Gastrocnemius medialis (tissue), 4 donors: ENCODE data around the gene AGBL1.

ENCODE experiments used
- POLR2A ChIP-seq, 2 donors: fragments of 450-650 bp; IDR thresholded peaks; one replicate each; pipeline ENCODE4 v1.6.1; 2017; ENCODE audit warnings: antibody characterized with exemption in 2 of 2, mild to moderate bottlenecking in 2 of 2, moderate library complexity in 2 of 2
- TF ChIP-seq, protein P1 (sequence below), 5 experiments: fragments of 450-650 bp in 3 of 5; fragments of 200-600 bp in 2 of 5; sonication (generic) in 2 of 5; IDR thresholded peaks in 4 of 5; conservative IDR thresholded peaks in 1 of 5; 1 replicate in 4 of 5; 2 replicates in 1 of 5; pipeline ENCODE4 v1.5.1; 2016 to 2019; ENCODE audit warnings: antibody characterized with exemption in 5 of 5, mild to moderate bottlenecking in 3 of 5, moderate library complexity in 3 of 5

GRCh38 chr15:86296769-86297168 lies 217.1 kb downstream of the AGBL1 start:
- TF ChIP-seq, protein P1, sequence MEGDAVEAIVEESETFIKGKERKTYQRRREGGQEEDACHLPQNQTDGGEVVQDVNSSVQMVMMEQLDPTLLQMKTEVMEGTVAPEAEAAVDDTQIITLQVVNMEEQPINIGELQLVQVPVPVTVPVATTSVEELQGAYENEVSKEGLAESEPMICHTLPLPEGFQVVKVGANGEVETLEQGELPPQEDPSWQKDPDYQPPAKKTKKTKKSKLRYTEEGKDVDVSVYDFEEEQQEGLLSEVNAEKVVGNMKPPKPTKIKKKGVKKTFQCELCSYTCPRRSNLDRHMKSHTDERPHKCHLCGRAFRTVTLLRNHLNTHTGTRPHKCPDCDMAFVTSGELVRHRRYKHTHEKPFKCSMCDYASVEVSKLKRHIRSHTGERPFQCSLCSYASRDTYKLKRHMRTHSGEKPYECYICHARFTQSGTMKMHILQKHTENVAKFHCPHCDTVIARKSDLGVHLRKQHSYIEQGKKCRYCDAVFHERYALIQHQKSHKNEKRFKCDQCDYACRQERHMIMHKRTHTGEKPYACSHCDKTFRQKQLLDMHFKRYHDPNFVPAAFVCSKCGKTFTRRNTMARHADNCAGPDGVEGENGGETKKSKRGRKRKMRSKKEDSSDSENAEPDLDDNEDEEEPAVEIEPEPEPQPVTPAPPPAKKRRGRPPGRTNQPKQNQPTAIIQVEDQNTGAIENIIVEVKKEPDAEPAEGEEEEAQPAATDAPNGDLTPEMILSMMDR (IDR thresholded peaks at IDR 0.05 in 4 of 5, conservative IDR thresholded peaks at IDR 0.05 in 1 of 5): no peak
- TF ChIP-seq POLR2A (IDR thresholded peaks at IDR 0.05): no peak
